Measurements from ENCODE around the gene BCOR.

GRCh38 chrX:40050532-40050931 is 47.2 kb downstream of the BCOR start:
- TF ChIP-seq, protein P1, sequence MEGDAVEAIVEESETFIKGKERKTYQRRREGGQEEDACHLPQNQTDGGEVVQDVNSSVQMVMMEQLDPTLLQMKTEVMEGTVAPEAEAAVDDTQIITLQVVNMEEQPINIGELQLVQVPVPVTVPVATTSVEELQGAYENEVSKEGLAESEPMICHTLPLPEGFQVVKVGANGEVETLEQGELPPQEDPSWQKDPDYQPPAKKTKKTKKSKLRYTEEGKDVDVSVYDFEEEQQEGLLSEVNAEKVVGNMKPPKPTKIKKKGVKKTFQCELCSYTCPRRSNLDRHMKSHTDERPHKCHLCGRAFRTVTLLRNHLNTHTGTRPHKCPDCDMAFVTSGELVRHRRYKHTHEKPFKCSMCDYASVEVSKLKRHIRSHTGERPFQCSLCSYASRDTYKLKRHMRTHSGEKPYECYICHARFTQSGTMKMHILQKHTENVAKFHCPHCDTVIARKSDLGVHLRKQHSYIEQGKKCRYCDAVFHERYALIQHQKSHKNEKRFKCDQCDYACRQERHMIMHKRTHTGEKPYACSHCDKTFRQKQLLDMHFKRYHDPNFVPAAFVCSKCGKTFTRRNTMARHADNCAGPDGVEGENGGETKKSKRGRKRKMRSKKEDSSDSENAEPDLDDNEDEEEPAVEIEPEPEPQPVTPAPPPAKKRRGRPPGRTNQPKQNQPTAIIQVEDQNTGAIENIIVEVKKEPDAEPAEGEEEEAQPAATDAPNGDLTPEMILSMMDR (IDR thresholded peaks at IDR 0.05) = no peak
- TF ChIP-seq POLR2A (IDR thresholded peaks at IDR 0.05) = no peak
